GM23338 (cell line): ENCODE measurements around the gene CDYL. TPM values are rescaled to one million over a fixed set of nuclear protein-coding genes. Genes with fewer than 3 reads are reported as not detected.

Experiments used
- ATAC-seq: fragments of 200-7000 bp; cut with Tn5 transposase; 3 replicates; pipeline ENCODE4 v1.9.1; 2020
- DNase-seq: peaks from one replicate; pipeline ENCODE4 v3.0.0-alpha.2; 2015; ENCODE audit warnings: low spot score
- H2AFZ ChIP-seq: fragments of 200-600 bp; sonication (generic); 2 replicates; pipeline ENCODE4 v1.8.0; 2016; ENCODE audit warnings: antibody characterized with exemption, mild to moderate bottlenecking, moderate library complexity
- H3F3A ChIP-seq: fragments of 200-600 bp; sonication (generic); replicated peaks from 2 replicates; pipeline ENCODE4 v1.8.0; 2017; ENCODE audit warnings: antibody characterized with exemption, mixed run types, low read depth
- H3K27ac ChIP-seq: fragments of 200-600 bp; sonication (generic); 2 replicates; pipeline ENCODE4 v1.6.1; 2016; ENCODE audit warnings: low read depth
- H3K27me3 ChIP-seq: fragments of 200-600 bp; sonication (generic); 2 replicates; pipeline ENCODE4 v1.8.0; 2016; ENCODE audit warnings: mild to moderate bottlenecking, mixed run types, moderate library complexity; ENCODE audit not compliant: insufficient read depth
- H3K36me3 ChIP-seq: fragments of 200-600 bp; sonication (generic); 2 replicates; pipeline ENCODE4 v1.8.0; 2016; ENCODE audit warnings: mild to moderate bottlenecking; ENCODE audit not compliant: insufficient read depth
- H3K4me1 ChIP-seq: fragments of 200-600 bp; sonication (generic); 2 replicates; pipeline ENCODE4 v1.8.0; 2016; ENCODE audit warnings: mild to moderate bottlenecking, moderate library complexity; ENCODE audit not compliant: insufficient read depth
- H3K4me2 ChIP-seq: fragments of 200-600 bp; sonication (generic); 2 replicates; pipeline ENCODE4 v1.7.1; 2017; ENCODE audit warnings: mixed run types
- H3K4me3 ChIP-seq: fragments of 200-600 bp; sonication (generic); 2 replicates; pipeline ENCODE4 v1.6.1; 2016; ENCODE audit warnings: mixed run types
- H3K79me2 ChIP-seq: fragments of 200-600 bp; sonication (generic); replicated peaks from 2 replicates; pipeline ENCODE4 v1.8.0; 2017; ENCODE audit warnings: mild to moderate bottlenecking; ENCODE audit not compliant: insufficient read depth
- H3K9me2 ChIP-seq: fragments of 200-600 bp; sonication (generic); 2 replicates; pipeline ENCODE4 v1.8.0; 2017; ENCODE audit not compliant: insufficient read depth
- H4K20me1 ChIP-seq: fragments of 200-600 bp; sonication (generic); replicated peaks from 2 replicates; pipeline ENCODE4 v1.8.0; 2017; ENCODE audit warnings: mild to moderate bottlenecking; ENCODE audit not compliant: insufficient read depth
- H3K27ac Mint-ChIP-seq: 2 replicates; pipeline ENCODE4 v1.8.0; 2020; ENCODE audit warnings: inconsistent platforms, mild to moderate bottlenecking, moderate library complexity, mixed read lengths
- H3K27me3 Mint-ChIP-seq: 3 replicates; pipeline ENCODE4 v1.8.0; 2022; ENCODE audit warnings: low read depth, mild to moderate bottlenecking, moderate library complexity, mixed read lengths, inconsistent platforms; ENCODE audit not compliant: insufficient read depth, poor library complexity
- H3K36me3 Mint-ChIP-seq: 3 replicates; pipeline ENCODE4 v1.8.0; 2021; ENCODE audit warnings: low read depth, mild to moderate bottlenecking, inconsistent platforms, moderate library complexity, mixed read lengths
- H3K4me1 Mint-ChIP-seq: 3 replicates; pipeline ENCODE4 v1.8.0; 2020; ENCODE audit warnings: mild to moderate bottlenecking, inconsistent platforms, mixed read lengths
- H3K4me3 Mint-ChIP-seq: 3 replicates; pipeline ENCODE4 v1.8.0; 2021; ENCODE audit warnings: moderate library complexity, mild to moderate bottlenecking, inconsistent platforms, mixed read lengths
- H3K9me3 Mint-ChIP-seq: 3 replicates; pipeline ENCODE4 v1.8.0; 2020; ENCODE audit warnings: moderate library complexity, mild to moderate bottlenecking, inconsistent platforms, mixed read lengths
- CREB1 ChIP-seq: fragments of 250-450 bp; sonication (Bioruptor Pico); IDR thresholded peaks from 2 replicates; pipeline ENCODE4 v1.5.0; 2020; ENCODE audit warnings: low read depth, mild to moderate bottlenecking, moderate library complexity
- CTCF ChIP-seq, 2 experiments: fragments of 200-600 bp in 1 of 2; sonication (generic) in 1 of 2; conservative IDR thresholded peaks; 2 replicates each; pipeline versions ENCODE4 v1.5.1 to v1.6.1; 2016 to 2017; ENCODE audit warnings: antibody characterized with exemption in 2 of 2, low read depth in 2 of 2, mild to moderate bottlenecking in 2 of 2, moderate library complexity in 1 of 2
- ETS1 ChIP-seq: IDR thresholded peaks from 2 replicates; pipeline ENCODE4 v1.6.1; 2016; ENCODE audit warnings: antibody characterized with exemption
- EZH2 ChIP-seq: fragments of 200-600 bp; sonication (generic); IDR thresholded peaks from one replicate; pipeline ENCODE4 v1.8.0; 2017; ENCODE audit warnings: antibody characterized with exemption, mild to moderate bottlenecking, low read depth; ENCODE audit not compliant: unreplicated experiment
- EZH2phosphoT487 ChIP-seq: fragments of 200-600 bp; sonication (generic); IDR thresholded peaks from one replicate; pipeline ENCODE4 v1.8.1; 2018; ENCODE audit warnings: antibody characterized with exemption; ENCODE audit not compliant: unreplicated experiment
- JUNB ChIP-seq: IDR thresholded peaks from one replicate; pipeline ENCODE4 v1.6.1; 2016; ENCODE audit warnings: antibody characterized with exemption; ENCODE audit not compliant: unreplicated experiment
- NANOG ChIP-seq: IDR thresholded peaks from 2 replicates; pipeline ENCODE4 v1.6.1; 2016; ENCODE audit warnings: antibody characterized with exemption, borderline replicate concordance
- POLR2AphosphoS5 ChIP-seq: IDR thresholded peaks from 2 replicates; pipeline ENCODE4 v1.6.1; 2016; ENCODE audit warnings: antibody characterized with exemption, low read depth
- REST ChIP-seq: IDR thresholded peaks from one replicate; pipeline ENCODE4 v1.6.1; 2018; ENCODE audit warnings: antibody characterized with exemption; ENCODE audit not compliant: unreplicated experiment
- STAT1 ChIP-seq: IDR thresholded peaks from one replicate; pipeline ENCODE4 v1.6.1; 2016; ENCODE audit warnings: antibody characterized with exemption; ENCODE audit not compliant: unreplicated experiment
- ZNF114 ChIP-seq: fragments of 250-450 bp; sonication (Bioruptor Pico); IDR thresholded peaks from 2 replicates; pipeline ENCODE4 v1.5.0; 2020; ENCODE audit warnings: mild to moderate bottlenecking, moderate library complexity
- ZNF331 ChIP-seq: fragments of 250-450 bp; sonication (Bioruptor Pico); IDR thresholded peaks from 2 replicates; pipeline ENCODE4 v1.5.0; 2020; ENCODE audit warnings: low read depth, mild to moderate bottlenecking, moderate library complexity
- ZNF462 ChIP-seq: fragments of 250-450 bp; sonication (Bioruptor Pico); IDR thresholded peaks from 2 replicates; pipeline ENCODE4 v1.5.0; 2020; ENCODE audit warnings: mild to moderate bottlenecking, moderate library complexity
- polyA plus RNA-seq: library from polyadenylated mRNA; unstranded; fragments of >200 nt; fragmentation: Nextera tagmentation; extraction: Ambion mirVana; gene quantifications from 2 replicates; pipeline ENCODE4 v1.2.1, GENCODE V29; 2016
- total RNA-seq: library from RNA; depleted of rRNA; stranded (reverse); fragments of >200 nt; shearing (Covaris generic); gene quantifications from 2 replicates; pipeline ENCODE4 v1.2.3, GENCODE V29; 2014

CDYL gene
- total and polyA plus RNA-seq, 2 experiments from 2014 or later = 67.2 to 128 TPM

- Histone ChIP-seq H3K9me2 (no peaks in the 10 kb centered on the region), H2AFZ (no peak overlapping the region), H4K20me1 (no peaks in the 10 kb centered on the region), H3K4me1 (peaks cover 7% of the 10 kb centered on the region; the same call in 1 of the 2 replicates), H3K4me3 (no peak overlapping the region), H3K36me3 (no peaks in the 10 kb centered on the region), H3K27me3 (no peaks in the 10 kb centered on the region), H3K4me2 (no peak overlapping the region), H3F3A (no peaks in the 10 kb centered on the region), H3K79me2 (no peaks in the 10 kb centered on the region), H3K27ac (no peak overlapping the region)
- no peak overlapping the region for H3K27ac Mint-ChIP-seq
- H3K9me3 Mint-ChIP-seq = 0 out of 3 replicates have a peak, but pooled peaks cover 2% of the 10 kb centered on the region
- H3K36me3 Mint-ChIP-seq = no peaks in the 10 kb centered on the region
- H3K4me1 Mint-ChIP-seq = peaks cover 20% of the 10 kb centered on the region
- TF ChIP-seq ETS1 (no peak), EZH2phosphoT487 (no peak), STAT1 (no peak), CTCF (conservative IDR thresholded peaks at IDR 0.05; ENCODE audit: low read depth in 2 of 2) (no peak), ZNF331 (CRISPR knock-in tag) (no peak), EZH2 (no peak), CREB1 (CRISPR knock-in tag) (no peak), ZNF114 (CRISPR knock-in tag) (no peak), POLR2AphosphoS5 (no peak), NANOG (no peak), REST (no peak), JUNB (no peak), ZNF462 (CRISPR knock-in tag) (no peak)
- no peak overlapping the region for H3K4me3 Mint-ChIP-seq
- DNase-seq (no peak), ATAC-seq (no peak)
- H3K27me3 Mint-ChIP-seq = peaks cover 8% of the 10 kb centered on the region
These were observed 194.7 kb downstream of the CDYL start for GRCh38 chr6:4970739-4971395.
